OCI-LY7 (cell line): ENCODE data around the gene FOXP1. TPM values are rescaled to one million over a fixed set of nuclear protein-coding genes. Genes with fewer than 3 reads are reported as not detected.

Source experiments
- BruUV-seq: library from RNA; stranded (reverse); fragments of 400-500 nt; replicated peaks from 2 replicates; lab custom pipeline; 2021; lab: Mats Ljungman, UMichigan
- CTCF ChIA-PET: fragments of 300-600 bp; sonication (Branson Sonifier 250); formaldehyde crosslinking; loops from one replicate; lab custom pipeline; 2022; ENCODE audit warnings: antibody characterized with exemption; ENCODE audit not compliant: unreplicated experiment; lab: Charles Lee
- POLR2A ChIA-PET: fragments of 300-600 bp; sonication (Branson Sonifier 250); formaldehyde crosslinking; loops from one replicate; lab custom pipeline; 2022; ENCODE audit warnings: antibody characterized with exemption; lab: Charles Lee
- DNase-seq: peaks from one replicate; pipeline ENCODE4 v3.0.0-alpha.2; 2015; ENCODE audit warnings: low spot score
- H2AFZ ChIP-seq: fragments of 200-600 bp; sonication (generic), shearing (Covaris generic); 2 replicates; pipeline ENCODE4 v1.6.1; 2014; ENCODE audit warnings: mild to moderate bottlenecking, antibody characterized with exemption, low read length, moderate library complexity
- H3K27ac ChIP-seq: fragments of 200-600 bp; sonication (generic); 2 replicates; pipeline ENCODE4 v1.5.1; 2014; ENCODE audit warnings: mixed run types, low read depth, mild to moderate bottlenecking, moderate library complexity, low read length, inconsistent platforms; ENCODE audit not compliant: poor library complexity, severe bottlenecking
- H3K36me3 ChIP-seq: fragments of 200-600 bp; sonication (generic); 2 replicates; pipeline ENCODE4 v1.6.1; 2014; ENCODE audit warnings: mild to moderate bottlenecking, antibody characterized with exemption, low read length, moderate library complexity, mixed read lengths; ENCODE audit not compliant: insufficient read depth
- H3K4me1 ChIP-seq: fragments of 200-600 bp; sonication (generic); 2 replicates; pipeline ENCODE4 v1.5.1; 2014; ENCODE audit warnings: mild to moderate bottlenecking, low read length; ENCODE audit not compliant: insufficient read depth, poor library complexity, severe bottlenecking
- H3K4me2 ChIP-seq: fragments of 200-600 bp; sonication (generic); 2 replicates; pipeline ENCODE4 v1.6.1; 2014; ENCODE audit warnings: mild to moderate bottlenecking, low read length
- H3K4me3 ChIP-seq: fragments of 200-600 bp; sonication (generic); 2 replicates; pipeline ENCODE4 v1.5.1; 2014; ENCODE audit warnings: mild to moderate bottlenecking, low read depth, low read length; ENCODE audit not compliant: poor library complexity, severe bottlenecking
- H3K79me2 ChIP-seq: fragments of 200-600 bp; sonication (generic); 2 replicates; pipeline ENCODE4 v1.6.1; 2016; ENCODE audit warnings: low read depth, mild to moderate bottlenecking, low read length, moderate library complexity, mixed read lengths; ENCODE audit not compliant: insufficient read depth
- H3K9me2 ChIP-seq: fragments of 200-600 bp; sonication (generic); 2 replicates; pipeline ENCODE4 v1.6.1; 2016; ENCODE audit warnings: mild to moderate bottlenecking, low read length, mixed read lengths; ENCODE audit not compliant: insufficient read depth
- H3K9me3 ChIP-seq: fragments of 200-600 bp; sonication (generic); 2 replicates; pipeline ENCODE4 v1.6.1; 2014; ENCODE audit warnings: mild to moderate bottlenecking, mixed run types, low read length, mixed read lengths
- H4K20me1 ChIP-seq: fragments of 200-600 bp; sonication (generic); 2 replicates; pipeline ENCODE4 v1.6.1; 2014; ENCODE audit warnings: mild to moderate bottlenecking, antibody characterized with exemption, low read length, moderate library complexity, mixed read lengths; ENCODE audit not compliant: insufficient read depth
- CTCF ChIP-seq: fragments of 200-600 bp; sonication (generic); conservative IDR thresholded peaks from 2 replicates; pipeline ENCODE4 v1.5.1; 2014; ENCODE audit warnings: mild to moderate bottlenecking, antibody characterized with exemption, low read length, moderate library complexity, mixed read lengths
- EZH2phosphoT487 ChIP-seq: fragments of 200-600 bp; sonication (generic); IDR thresholded peaks from 2 replicates; pipeline ENCODE4 v1.6.1; 2018; ENCODE audit warnings: low read depth, borderline replicate concordance, mild to moderate bottlenecking, mixed run types, antibody characterized with exemption, low read length, moderate library complexity, mixed read lengths
- intact Hi-C: fragments of 100-400 bp; cut with micrococcal nuclease; formaldehyde crosslinking; loops from one replicate; pipeline ENCODE4 v1.10.0; 2022; ENCODE audit not compliant: unreplicated experiment
- total RNA-seq, 2 experiments: library from RNA; depleted of rRNA in 1 of 2; stranded (reverse); fragments of >200 nt in 1 of 2; shearing (Covaris generic) in 1 of 2; gene quantifications; 2 replicates each; pipeline ENCODE4 v1.2.3, GENCODE V29; 2014 to 2022

The FOXP1 gene
- total RNA-seq, 2 experiments from 2014 or later, result 87.3 to 151 TPM

- CTCF ChIA-PET, result no interaction called here
- no peaks in the 10 kb centered on the region for H3K9me2 ChIP-seq
- intact Hi-C loops, result no loop called here
- no peak for DNase-seq
- peaks cover 60% of the 10 kb centered on the region for H3K4me1 ChIP-seq
- H3K36me3 ChIP-seq, result no peaks in the 10 kb centered on the region
- POLR2A ChIA-PET, result no interaction called here
- H3K4me3 ChIP-seq, result no peak overlapping the region
- no peak overlapping the region for H3K27ac ChIP-seq
- BruUV-seq, result no TSS peak
- no peaks in the 10 kb centered on the region for H4K20me1 ChIP-seq
- H3K9me3 ChIP-seq, result no peaks in the 10 kb centered on the region
- TF ChIP-seq CTCF (no peak), EZH2phosphoT487 (no peak)
- no peak overlapping the region for H2AFZ ChIP-seq
- peaks cover 53% of the 10 kb centered on the region for H3K79me2 ChIP-seq
- no peak overlapping the region for H3K4me2 ChIP-seq
These were observed 170.0 kb downstream of the FOXP1 start for GRCh38 chr3:71413572-71413971.

- H3K9me3 ChIP-seq, result no peaks in the 10 kb centered on the region
- TF ChIP-seq CTCF, result no peak
- no peak for TF ChIP-seq EZH2phosphoT487
- ChIA-PET CTCF (no interaction called here), POLR2A (interaction anchor here (0.6 to 1.7 kb wide), 4 partner anchors 11 to 176 kb away, joined by 3 to 5 read pairs (median 4); no protein-coding TSS in a partner anchor)
- intact Hi-C loops, result no loop called here
- DNase-seq, result no peak
- no peaks in the 10 kb centered on the region for H3K9me2 ChIP-seq
- H3K4me1 ChIP-seq, result peaks cover 39% of the 10 kb centered on the region
- H3K27ac ChIP-seq, result no peak overlapping the region
- BruUV-seq, result no TSS peak
- no peak overlapping the region for H2AFZ ChIP-seq
- H4K20me1 ChIP-seq, result no peaks in the 10 kb centered on the region
- no peaks in the 10 kb centered on the region for H3K36me3 ChIP-seq
- peak overlapping the region; percentile 13 for H3K4me2 ChIP-seq
- peaks cover 26% of the 10 kb centered on the region; the same call in 1 of the 2 replicates for H3K79me2 ChIP-seq
- H3K4me3 ChIP-seq, result no peak overlapping the region
These were observed 174.2 kb downstream of the FOXP1 start for GRCh38 chr3:71409352-71409751.

DNA sequence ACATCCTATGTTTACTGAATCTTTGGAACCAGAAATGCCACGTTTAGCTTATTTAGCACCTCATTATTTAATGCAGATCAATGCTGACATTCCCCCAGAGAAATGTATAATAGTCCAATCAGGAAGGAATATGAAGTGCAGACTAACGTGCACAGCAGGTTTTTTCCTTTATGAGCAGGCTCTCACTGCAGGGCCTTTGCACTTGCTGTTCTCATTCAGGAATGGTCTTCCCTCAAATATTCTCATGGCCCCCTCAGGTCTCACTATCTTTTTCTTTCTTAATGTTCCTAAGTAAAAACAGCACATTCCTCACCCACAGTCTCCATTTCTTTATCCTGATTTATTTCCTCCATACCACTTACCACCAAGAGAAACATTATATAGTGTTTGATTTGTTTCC lies 174.6 kb downstream of the FOXP1 start:
- ChIA-PET POLR2A (interaction anchor here (1.7 kb wide), 1 partner anchor 13 kb away, joined by 5 read pairs; no protein-coding TSS in a partner anchor), CTCF (no interaction called here)
- peaks cover 39% of the 10 kb centered on the region for H3K4me1 ChIP-seq

More for the DNA sequence above, 174.6 kb downstream of the FOXP1 start:
- Histone ChIP-seq H3K9me2 (no peaks in the 10 kb centered on the region), H3K4me2 (peak overlapping the region; percentile 68), H3K27ac (no peak overlapping the region), H3K36me3 (no peaks in the 10 kb centered on the region), H4K20me1 (no peaks in the 10 kb centered on the region), H2AFZ (no peak overlapping the region), H3K79me2 (peaks cover 26% of the 10 kb centered on the region; the same call in 1 of the 2 replicates), H3K4me3 (no peak overlapping the region), H3K9me3 (no peaks in the 10 kb centered on the region)
- intact Hi-C loops, result no loop called here
- no TSS peak for BruUV-seq
- TF ChIP-seq CTCF (no peak), EZH2phosphoT487 (no peak)
- DNase-seq, result no peak
